HG03439 (cell line): ENCODE measurements around the gene ZBTB44.
"Not testable (repeated sequence)": the region's sequence is repeated elsewhere in the genome, so short reads cannot be mapped to it uniquely, and the experiment has no call there.

Experiments used
- ATAC-seq: cut with Tn5 transposase; IDR thresholded peaks from one replicate; pipeline ENCODE4 v1.9.1; 2021; ENCODE audit warnings: mild to moderate bottlenecking, moderate library complexity; ENCODE audit not compliant: unreplicated experiment

ZBTB44 gene

DNA sequence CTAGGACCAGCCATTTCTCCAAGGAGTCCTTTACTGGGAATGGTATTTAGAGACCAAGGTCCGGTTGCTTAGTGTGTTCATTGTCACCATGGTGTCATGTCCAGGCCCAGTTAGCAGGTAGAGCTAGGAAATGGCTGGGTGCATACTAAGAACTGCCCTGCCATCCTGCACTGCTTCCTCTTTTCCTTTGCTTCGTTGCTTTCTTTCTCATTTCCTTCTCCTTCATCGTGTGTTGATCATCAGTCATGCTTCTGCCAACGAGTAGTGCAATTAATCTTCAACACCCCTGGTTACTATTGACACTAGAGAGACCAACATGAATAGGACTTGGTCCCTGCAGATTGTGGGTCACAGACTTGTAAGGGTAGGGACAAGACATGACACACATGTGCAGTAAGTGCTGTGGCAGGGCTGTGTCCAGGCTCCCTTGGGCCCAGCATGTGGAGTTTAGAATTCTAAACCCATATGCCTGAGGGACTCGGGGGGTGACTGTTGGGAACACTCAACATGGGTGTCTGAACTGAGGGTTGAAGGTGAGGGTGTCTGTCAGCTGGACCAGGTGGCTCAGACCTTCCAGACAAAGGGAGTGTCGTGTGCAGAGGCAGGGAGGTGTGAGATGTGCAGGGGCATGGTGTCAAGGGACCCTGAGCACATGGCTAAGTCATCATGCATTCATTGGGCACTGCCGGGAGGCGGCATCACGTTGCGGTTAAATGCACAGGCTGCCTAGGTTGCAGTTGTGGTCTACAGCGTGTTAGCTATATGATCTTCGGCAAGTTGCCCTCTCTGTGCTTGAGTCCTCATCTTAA is 112.5 kb downstream of the ZBTB44 start:
- no peak for ATAC-seq

DNA sequence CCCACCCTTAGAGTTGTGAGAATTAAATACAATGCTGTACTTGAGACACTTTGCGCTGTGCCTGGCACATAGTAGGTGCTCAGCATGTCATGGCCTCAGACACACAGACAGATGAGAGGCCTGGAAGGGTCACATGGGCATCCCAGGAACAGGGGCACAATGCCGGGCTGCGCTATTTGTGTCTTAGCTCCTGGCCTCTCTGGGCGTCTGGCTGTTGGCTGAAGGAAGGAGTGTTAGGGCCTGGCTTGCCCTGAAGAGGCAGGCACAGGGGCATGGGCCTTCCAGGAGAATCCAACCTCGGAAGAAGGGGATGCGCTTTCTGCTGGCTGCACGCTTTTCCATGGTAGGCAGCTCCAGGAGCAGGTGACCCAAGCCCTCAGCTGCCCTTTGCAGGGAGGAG is 113.7 kb downstream of the ZBTB44 start:
- no peak for ATAC-seq

DNA sequence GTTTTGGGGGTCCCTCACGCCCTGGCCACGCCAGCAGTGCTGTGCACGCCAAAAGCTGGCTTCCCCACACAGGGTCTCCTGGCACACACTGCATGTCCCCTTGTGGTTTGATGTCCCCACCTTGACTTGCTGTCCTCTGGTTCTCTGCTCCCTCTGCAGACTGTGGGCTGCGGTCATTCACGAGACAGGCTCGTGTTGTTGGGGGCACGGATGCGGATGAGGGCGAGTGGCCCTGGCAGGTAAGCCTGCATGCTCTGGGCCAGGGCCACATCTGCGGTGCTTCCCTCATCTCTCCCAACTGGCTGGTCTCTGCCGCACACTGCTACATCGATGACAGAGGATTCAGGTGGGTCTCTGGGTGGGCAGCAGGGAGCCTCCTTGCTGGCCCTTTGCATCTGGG is 114.9 kb downstream of the ZBTB44 start:
- ATAC-seq: no peak

DNA sequence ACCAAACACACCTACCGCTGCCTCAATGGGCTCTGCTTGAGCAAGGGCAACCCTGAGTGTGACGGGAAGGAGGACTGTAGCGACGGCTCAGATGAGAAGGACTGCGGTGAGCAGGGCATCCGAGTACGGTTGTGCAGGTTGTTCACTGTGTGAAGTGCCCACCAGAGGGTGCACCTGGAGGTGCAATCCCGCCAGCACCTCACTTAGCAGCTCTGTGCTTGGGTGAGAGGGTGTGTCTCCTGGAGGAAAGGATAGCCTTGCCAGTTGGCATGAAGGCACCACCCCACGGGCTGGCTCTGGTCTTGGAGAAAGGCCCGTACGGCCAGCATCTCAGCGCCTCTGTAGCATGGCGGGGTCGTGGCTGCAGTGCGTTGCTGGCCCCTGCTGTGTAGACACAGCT is 115.8 kb downstream of the ZBTB44 start:
- no peak for ATAC-seq

DNA sequence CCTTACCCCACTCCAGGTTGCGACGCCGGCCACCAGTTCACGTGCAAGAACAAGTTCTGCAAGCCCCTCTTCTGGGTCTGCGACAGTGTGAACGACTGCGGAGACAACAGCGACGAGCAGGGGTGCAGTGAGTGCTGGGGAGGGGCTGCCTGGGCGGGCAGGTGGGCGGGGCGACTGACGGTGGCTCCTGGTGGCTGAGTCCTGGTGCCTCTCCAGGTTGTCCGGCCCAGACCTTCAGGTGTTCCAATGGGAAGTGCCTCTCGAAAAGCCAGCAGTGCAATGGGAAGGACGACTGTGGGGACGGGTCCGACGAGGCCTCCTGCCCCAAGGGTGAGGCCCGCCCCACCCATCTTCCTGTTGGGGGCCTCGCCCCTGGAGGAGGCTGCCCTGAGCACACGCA is 116.4 kb downstream of the ZBTB44 start:
- ATAC-seq: no peak

DNA sequence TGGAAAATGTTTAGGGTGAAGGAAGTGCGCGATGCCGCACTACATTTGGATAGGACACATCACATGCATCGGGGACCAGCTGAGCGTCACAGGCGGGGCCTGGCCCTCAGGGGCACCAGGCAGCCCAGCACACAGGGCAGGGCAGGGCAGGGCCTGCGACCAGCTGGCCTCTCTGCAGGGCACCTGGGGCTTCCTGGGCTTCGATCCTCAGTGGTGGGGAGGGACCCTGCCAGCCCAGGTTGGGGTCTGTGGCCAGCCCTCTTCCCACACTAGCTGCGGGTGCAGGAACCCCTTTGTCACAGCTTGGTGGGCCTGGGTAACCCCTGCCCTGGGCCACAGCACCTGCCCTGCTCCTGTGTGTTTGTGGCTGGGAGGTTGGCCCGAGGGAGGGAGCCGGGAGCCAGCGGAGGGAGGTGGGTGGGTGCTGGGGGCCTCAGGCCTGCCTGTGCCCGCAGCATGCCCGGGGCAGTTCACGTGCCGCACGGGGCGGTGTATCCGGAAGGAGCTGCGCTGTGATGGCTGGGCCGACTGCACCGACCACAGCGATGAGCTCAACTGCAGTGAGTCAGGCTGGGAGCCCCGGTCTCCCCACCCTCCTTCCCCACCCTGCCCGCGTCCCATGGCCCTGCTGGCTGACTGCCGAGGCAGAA is 117.2 kb downstream of the ZBTB44 start:
- ATAC-seq: no peak

DNA sequence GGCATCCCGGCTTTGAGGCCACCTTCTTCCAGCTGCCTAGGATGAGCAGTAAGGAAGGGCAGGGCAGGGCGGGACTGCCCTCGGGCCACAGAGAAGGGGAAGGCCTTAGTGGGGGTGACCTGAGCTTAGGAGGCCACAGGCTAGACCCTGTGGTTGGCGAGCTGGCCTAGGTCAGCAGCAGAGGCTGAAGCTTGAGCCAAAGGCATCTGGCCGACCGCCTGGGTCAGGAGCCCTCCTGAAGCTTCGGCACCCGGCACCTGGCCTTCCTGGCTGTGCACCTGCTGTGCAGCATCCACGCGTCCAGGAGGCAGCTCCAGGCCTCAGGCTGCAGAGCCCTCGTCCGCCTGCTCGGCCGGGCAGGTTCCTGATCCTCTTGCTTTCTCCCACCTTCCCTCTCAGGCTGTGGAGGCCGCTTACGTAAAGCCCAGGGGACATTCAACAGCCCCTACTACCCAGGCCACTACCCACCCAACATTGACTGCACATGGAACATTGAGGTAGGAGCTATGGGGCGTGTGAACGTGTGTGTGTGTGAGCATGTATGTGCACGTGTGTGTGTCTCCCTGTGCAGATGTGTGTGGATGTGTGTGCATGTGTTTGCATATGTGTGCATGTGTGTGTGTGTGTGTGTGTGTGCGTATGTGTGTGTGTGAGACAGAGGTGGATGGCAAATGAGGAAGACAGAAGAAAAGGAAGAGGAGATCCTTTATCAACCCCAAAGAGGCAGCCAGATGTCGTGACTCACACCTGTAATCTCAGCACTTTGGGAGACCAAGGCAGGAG is 120.3 kb downstream of the ZBTB44 start:
- no peak for ATAC-seq

DNA sequence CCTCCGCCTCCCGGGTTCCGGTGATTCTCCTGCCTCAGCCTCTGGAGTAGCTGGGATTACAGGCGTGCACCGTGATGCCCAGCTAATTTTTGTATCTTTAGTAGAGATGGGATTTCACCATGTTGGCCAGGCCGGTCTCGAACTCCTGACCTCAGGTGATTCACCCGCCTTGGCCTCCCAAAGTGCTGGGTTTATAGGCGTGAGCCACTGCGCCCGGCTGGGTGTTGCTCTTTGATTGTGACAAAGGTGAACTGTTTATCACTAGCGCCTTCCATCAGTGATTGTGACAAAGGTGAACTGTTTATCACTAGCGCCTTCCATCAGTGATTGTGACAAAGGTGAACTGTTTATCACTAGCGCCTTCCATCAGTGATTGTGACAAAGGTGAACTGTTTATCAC is 121.2 kb downstream of the ZBTB44 start:
- ATAC-seq: not testable (repeated sequence)

DNA sequence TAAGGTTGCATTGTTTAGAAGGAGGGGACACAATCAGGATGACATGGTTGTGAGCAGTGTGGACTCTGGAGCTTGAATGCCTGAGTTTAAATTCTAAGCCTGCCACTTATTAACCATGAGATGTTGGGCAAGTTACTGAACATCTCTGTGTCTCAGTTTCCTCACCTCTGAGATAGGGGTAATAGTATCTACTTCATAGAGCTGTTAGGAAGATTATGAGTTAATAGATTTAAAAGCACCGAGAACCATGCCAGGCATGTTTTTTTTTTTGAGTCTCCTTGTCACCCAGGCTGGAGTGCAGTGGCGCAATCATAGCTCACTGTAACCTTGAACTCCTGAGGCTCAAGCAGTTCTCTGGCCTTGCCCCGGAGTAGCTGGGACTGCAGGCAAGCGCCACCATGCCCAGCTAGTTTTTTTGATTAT is 121.9 kb downstream of the ZBTB44 start:
- no peak for ATAC-seq

DNA sequence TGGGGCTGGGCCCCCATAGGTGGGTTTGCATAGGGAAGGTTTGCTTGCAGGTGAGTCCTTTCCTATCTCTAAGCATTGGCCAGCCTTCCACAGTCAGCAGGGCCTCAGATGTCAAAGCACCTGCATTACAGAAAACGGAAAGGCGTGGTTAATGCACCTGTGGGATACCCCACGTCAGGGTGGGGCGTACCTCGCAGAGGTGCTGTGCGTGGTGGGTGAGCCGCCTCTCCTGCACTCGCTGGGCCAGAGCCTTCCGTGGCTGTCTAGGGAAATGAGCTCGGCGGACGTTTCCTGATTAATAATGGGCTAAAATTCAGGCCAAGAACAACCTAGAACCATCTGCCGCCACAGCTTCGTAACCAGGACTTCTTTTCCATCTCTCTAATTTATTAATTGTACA is 122.8 kb downstream of the ZBTB44 start:
- no peak for ATAC-seq

DNA sequence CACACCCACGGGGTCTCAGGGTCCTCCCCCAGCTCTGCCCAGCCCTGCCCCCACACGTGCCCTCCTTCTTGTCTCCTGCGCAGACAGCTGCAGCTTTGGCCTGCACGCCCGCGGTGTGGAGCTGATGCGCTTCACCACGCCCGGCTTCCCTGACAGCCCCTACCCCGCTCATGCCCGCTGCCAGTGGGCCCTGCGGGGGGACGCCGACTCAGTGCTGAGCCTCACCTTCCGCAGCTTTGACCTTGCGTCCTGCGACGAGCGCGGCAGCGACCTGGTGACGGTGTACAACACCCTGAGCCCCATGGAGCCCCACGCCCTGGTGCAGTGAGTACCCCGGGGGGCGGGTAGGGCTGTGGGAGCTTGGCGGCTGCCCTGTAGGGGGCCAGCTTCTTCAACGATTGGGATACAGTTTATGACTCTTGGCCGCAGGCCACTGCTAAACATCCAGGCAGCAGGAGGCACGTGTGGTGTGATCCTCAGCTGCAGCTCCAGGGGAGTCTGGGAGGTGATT is 124.3 kb downstream of the ZBTB44 start:
- no peak for ATAC-seq

DNA sequence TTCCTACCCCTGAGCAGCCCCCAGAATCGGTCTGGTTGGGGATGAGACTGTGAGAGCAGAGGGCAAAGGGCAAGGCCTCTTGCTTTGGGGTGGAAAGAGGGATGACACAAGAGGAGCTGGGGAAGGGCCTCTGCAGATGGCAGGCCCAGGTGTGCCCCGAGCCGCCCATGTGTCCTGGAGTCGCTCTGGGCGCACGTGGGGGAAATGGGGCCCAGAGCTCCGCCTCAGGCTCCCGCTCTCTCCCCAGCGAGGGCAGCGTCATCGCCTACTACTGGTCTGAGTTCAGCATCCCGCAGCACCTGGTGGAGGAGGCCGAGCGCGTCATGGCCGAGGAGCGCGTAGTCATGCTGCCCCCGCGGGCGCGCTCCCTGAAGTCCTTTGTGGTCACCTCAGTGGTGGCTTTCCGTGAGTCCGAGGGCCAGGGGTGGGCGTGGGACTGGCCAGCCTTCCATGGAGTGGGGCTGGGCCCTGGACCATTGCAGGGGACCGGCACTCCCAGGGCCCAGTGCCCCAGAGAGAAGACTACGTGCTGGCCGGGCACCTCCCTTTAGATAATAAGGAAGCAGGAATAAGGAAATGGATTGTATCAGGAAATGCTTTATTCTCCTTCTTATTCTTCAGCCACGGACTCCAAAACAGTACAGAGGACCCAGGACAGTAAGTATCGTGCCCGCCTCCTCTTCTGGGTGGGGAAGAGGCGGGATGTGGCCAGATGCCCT is 125.1 kb downstream of the ZBTB44 start:
- no peak for ATAC-seq

DNA sequence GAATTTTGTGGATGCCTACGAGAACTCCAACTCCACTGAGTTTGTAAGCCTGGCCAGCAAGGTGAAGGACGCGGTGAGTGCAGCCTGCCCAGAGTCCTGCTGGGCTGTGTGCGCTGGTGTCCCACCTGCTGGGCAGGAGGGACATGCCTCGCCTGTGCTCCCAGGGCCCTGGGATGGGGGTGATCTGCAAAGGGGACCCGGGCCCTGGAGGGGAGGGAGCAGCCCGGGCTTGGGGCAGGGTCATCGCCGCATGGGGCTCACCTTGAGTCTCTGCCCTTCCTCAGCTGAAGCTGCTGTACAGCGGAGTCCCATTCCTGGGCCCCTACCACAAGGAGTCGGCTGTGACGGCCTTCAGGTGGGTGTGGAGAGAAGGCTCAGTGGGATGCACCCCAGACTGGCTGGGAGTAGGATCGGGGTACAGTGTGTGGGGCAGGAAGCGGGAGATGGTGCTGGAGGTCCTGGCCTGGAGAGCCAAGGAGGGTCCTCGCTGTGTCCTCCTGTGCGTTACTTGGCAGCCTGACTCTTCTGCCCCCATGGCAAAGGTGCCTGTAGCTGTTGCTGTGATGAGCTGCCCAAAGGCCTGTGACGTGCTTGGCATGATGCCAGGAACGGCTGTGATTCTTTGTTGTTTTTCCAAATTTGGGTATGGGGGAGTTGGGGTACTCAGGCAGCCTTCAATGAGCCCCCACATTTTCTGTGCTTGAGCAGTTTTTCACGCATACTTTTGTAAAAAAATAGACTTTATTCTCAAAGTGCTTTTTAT is 126.0 kb downstream of the ZBTB44 start:
- no peak for ATAC-seq

DNA sequence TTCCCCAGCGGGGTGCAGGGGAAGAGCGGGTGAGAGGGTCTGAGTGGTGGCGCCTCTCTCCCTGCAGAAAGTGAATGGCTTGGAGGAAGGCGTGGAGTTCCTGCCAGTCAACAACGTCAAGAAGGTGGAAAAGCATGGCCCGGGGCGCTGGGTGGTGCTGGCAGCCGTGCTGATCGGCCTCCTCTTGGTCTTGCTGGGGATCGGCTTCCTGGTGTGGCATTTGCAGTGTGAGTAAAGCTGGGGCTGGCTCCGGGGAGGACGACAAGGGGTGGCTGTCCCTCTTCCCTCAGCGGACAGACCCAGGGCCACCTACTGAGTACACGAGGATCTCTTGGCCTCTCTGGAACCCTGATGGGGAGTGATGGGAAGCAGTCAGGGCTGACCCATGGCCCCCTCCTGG is 126.7 kb downstream of the ZBTB44 start:
- ATAC-seq: no peak

DNA sequence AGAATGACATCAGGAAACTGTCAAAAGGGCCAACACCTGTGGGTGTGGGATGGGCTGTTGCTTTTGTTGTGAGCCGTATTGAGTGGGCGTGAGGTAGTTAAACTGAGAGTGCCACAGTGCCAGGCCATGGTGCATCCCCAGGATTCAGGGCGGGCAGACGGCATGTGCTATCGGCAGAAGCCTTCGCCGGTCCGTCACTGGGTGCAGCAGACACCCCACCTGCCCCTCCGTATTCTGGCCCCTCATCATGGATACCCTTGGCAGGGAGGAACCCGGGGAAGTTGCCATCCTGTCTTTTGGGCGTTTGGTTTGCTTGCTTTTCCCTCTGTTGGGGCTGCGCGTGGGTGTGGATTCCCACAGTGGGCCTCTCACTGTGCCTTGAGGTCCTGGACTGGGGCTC is 127.6 kb downstream of the ZBTB44 start:
- no peak for ATAC-seq

DNA sequence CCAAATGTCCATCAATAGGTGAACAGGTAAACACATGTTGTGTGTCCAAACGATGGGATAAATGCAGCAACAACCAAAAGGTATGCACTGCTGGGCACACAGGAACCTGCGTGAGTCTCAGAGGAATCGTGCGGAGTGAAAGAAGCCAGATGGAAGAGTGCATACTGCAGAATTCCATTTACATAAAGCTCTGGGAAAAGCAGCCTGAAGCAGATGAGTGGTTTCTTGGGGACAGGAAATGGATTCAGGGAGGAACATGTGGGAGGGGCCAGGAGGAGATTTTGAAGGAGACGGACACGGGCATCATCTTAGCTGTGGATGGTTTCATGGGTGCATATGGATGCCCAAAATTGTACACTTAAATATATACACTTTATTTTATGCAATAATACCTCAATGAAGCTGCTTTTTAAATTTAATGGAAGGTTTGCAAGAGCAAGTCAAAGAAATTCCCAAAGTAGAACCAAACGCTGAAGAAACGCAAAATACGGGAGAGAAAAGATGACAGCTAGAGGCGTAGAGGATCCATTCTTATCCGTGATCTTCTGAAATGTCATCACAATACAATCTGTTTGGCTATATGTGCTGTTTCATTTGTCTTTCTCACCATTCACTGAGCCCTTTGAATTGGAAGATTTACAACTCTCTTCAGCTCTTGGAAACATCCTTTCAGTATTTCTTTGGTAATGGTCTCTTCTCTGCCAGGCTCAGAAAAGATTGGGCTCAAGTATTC is 130.7 kb downstream of the ZBTB44 start:
- no peak for ATAC-seq

DNA sequence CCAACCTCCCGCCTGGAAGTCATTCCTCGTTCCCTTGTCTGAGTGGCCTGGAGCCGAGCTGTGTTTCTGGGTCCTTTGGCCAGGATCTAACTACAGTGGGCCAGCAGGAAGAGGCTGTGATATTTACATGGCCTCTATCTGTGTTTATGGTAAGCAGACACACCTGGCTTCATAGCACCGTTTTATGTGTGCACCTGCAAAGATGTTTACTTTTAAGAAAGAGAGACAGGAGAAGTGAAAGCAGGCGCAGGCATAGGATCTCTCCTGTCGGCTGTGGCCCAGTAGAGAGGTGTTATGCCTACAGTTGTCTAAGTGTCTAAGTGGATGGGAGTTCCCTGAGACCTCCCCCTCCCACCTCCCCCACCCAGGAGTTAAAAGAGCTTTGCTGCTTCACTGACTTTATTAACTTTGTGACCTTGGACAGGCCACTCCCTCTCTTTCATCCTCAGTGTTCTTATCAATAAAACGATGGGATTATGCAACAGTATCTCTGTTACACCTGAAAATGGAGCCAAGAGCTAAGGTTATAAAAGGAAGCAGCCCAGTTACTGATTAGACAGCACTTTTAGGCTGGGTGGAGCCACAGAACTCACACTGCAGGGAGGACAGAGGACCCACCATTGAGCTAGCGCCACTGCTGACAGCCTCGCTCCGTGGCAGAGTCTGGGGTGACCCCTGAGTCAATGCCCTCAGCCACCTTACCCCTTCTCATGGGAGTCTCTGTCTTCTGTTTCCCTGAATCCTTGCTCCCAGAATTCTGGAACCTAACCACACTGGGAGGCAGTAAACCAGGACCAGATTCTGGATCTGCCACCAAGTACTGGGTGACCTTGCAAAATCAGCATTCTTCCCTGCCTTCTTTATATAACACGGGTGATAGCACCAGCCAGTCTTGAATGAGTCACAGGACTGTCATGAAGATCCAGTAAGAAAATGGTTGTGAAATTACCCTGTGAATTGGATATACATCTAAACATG is 133.1 kb downstream of the ZBTB44 start:
- no peak for ATAC-seq

DNA sequence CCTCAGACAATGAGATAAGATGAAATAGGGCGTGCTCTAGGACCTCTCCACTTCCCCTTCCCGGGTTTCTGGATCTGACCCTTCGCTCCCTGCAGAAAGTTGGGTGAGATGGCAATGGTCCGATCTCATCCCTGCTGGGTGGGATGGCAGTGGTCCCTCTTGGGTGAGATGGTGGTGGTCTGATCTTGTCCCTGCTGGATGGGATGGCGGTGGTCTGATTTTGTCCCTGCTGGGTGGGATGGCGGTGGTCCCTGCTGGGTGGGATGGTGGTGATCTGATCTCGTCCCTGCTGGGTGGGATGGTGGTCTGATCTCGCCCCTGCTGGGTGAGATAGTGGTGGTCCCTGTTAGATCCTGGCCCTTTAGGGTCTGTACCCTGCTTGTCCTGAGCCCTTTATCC is 133.8 kb downstream of the ZBTB44 start:
- no peak for ATAC-seq
